ENCODE results near the gene HDAC8.
"Not testable (repeated sequence)": the region's sequence is repeated elsewhere in the genome, so short reads cannot be mapped to it uniquely, and the experiment has no call there.

Gene HDAC8

GRCh38 chrX:72371405-72371804, 201.2 kb downstream of the HDAC8 start:
- peak; percentile 3 for DNase-seq

GRCh38 chrX:72368796-72369195, 203.8 kb downstream of the HDAC8 start:
- DNase-seq: no peak

- no peak for DNase-seq
Observed at GRCh38 chrX:72367516-72367915, 205.1 kb downstream of the HDAC8 start.

- no peak for DNase-seq
Observed at GRCh38 chrX:72366701-72367454, 205.8 kb downstream of the HDAC8 start.

- no peak for DNase-seq
Observed at GRCh38 chrX:72366178-72366577, 206.5 kb downstream of the HDAC8 start.

GRCh38 chrX:72365126-72365525, 207.5 kb downstream of the HDAC8 start:
- no peak for DNase-seq

- DNase-seq: no peak
Observed at GRCh38 chrX:72360326-72360725, 212.3 kb downstream of the HDAC8 start.

- DNase-seq: no peak
Observed at GRCh38 chrX:72358313-72358712, 214.3 kb downstream of the HDAC8 start.

GRCh38 chrX:72352786-72353185, 219.9 kb downstream of the HDAC8 start:
- DNase-seq: no peak

GRCh38 chrX:72351606-72352334, 220.9 kb downstream of the HDAC8 start:
- DNase-seq: no peak

- DNase-seq: no peak
Observed at GRCh38 chrX:72349190-72349589, 223.5 kb downstream of the HDAC8 start.

- no peak for DNase-seq
Observed at GRCh38 chrX:72348247-72348979, 224.2 kb downstream of the HDAC8 start.

GRCh38 chrX:72347366-72347765, 225.3 kb downstream of the HDAC8 start:
- no peak for DNase-seq

GRCh38 chrX:72346302-72346949, 226.2 kb downstream of the HDAC8 start:
- DNase-seq: no peak

GRCh38 chrX:72340626-72341025, 232.0 kb downstream of the HDAC8 start:
- no peak for DNase-seq

GRCh38 chrX:72340041-72340440, 232.6 kb downstream of the HDAC8 start:
- DNase-seq: no peak

GRCh38 chrX:72330131-72330530, 242.5 kb downstream of the HDAC8 start:
- no peak for DNase-seq

GRCh38 chrX:72326605-72327300, 245.9 kb downstream of the HDAC8 start:
- DNase-seq: no peak

- DNase-seq: not testable (repeated sequence)
Observed at GRCh38 chrX:72319651-72320050, 253.0 kb downstream of the HDAC8 start.

GRCh38 chrX:72317139-72317538, 255.5 kb downstream of the HDAC8 start:
- DNase-seq: no peak

- DNase-seq: no peak
Observed at GRCh38 chrX:72316408-72317110, 256.1 kb downstream of the HDAC8 start.

- DNase-seq: no peak
Observed at GRCh38 chrX:72314881-72315280, 257.8 kb downstream of the HDAC8 start.
